T-cell (primary cell): Measurements from ENCODE around the gene SLCO3A1. TPM values are rescaled to one million over a fixed set of nuclear protein-coding genes. Genes with fewer than 3 reads are reported as not detected.

ENCODE experiments used
- ATAC-seq, 4 experiments: fragments of 200-7000 bp in 3 of 4; fragments of 150-1000 bp in 1 of 4; cut with Tn5 transposase; replicated peaks in 1 of 4; 1 replicate in 3 of 4; 2 replicates in 1 of 4; pipeline ENCODE4 v1.10.0; 2021; ENCODE audit warnings: moderate library complexity in 3 of 4, mild to moderate bottlenecking in 2 of 4, moderate number of reproducible peaks in 1 of 4
- CTCF ChIA-PET, 2 donors: fragments of 300-600 bp; sonication (Branson Sonifier 250); formaldehyde crosslinking; loops; one replicate each; lab custom pipeline; 2022; ENCODE audit warnings: antibody characterized with exemption in 2 of 2; lab: Charles Lee
- POLR2A ChIA-PET, 2 donors: fragments of 300-600 bp; sonication (Branson Sonifier 250); formaldehyde crosslinking; loops; one replicate each; lab custom pipeline; 2022; ENCODE audit warnings: antibody characterized with exemption in 2 of 2; lab: Charles Lee
- DNase-seq, 35 experiments: peaks; one replicate each; pipeline versions ENCODE4 v3.0.0 to v3.0.0-alpha.2; 2013 to 2023
- H3K27ac ChIP-seq: one replicate; pipeline ENCODE4 v1.5.1; 2013; ENCODE audit warnings: low read length
- H3K27me3 ChIP-seq, 2 experiments: replicated peaks in 1 of 2; 1 replicate in 1 of 2; 2 replicates in 1 of 2; pipeline versions ENCODE4 v1.6.1 to v1.7.0; 2013; ENCODE audit warnings: low read length in 1 of 2, mixed read lengths in 1 of 2; ENCODE audit not compliant: control insufficient read depth in 2 of 2, insufficient read depth in 2 of 2; ENCODE audit errors: extremely low read depth in 1 of 2
- H3K36me3 ChIP-seq, 2 donors: 1 replicate in 1 of 2; 2 replicates in 1 of 2; pipeline versions ENCODE4 v1.6.1 to v1.7.0; 2013; ENCODE audit warnings: low read length in 1 of 2; ENCODE audit not compliant: control insufficient read depth in 2 of 2, insufficient read depth in 1 of 2; ENCODE audit errors: extremely low read depth in 1 of 2
- H3K4me1 ChIP-seq, 2 experiments: 1 replicate in 1 of 2; 2 replicates in 1 of 2; pipeline versions ENCODE4 v1.6.1 to v1.7.0; 2013; ENCODE audit warnings: low read length in 2 of 2, mixed read lengths in 1 of 2; ENCODE audit not compliant: insufficient read depth in 2 of 2, control insufficient read depth in 1 of 2; ENCODE audit errors: extremely low read depth in 1 of 2
- H3K4me3 ChIP-seq, 2 donors: 1 replicate in 1 of 2; 2 replicates in 1 of 2; pipeline versions ENCODE4 v1.5.1 to v1.7.0; 2013; ENCODE audit warnings: mild to moderate bottlenecking in 2 of 2, low read length in 1 of 2, moderate library complexity in 1 of 2; ENCODE audit not compliant: control insufficient read depth in 1 of 2; ENCODE audit errors: extremely low read depth in 1 of 2
- H3K9me3 ChIP-seq: 2 replicates; pipeline ENCODE4 v1.7.0; 2013
- H3K27ac Mint-ChIP-seq, 2 donors: one replicate each; pipeline ENCODE4 v1.8.0; 2020 to 2021; ENCODE audit warnings: mild to moderate bottlenecking in 2 of 2, mixed read lengths in 2 of 2
- H3K27me3 Mint-ChIP-seq, 2 donors: one replicate each; pipeline ENCODE4 v1.8.0; 2021 to 2022; ENCODE audit warnings: mixed read lengths in 2 of 2
- H3K36me3 Mint-ChIP-seq: one replicate; pipeline ENCODE4 v1.8.0; 2021; ENCODE audit warnings: mixed read lengths
- H3K4me1 Mint-ChIP-seq, 3 donors: one replicate each; pipeline ENCODE4 v1.8.0; 2020 to 2022; ENCODE audit warnings: mixed read lengths in 3 of 3, mild to moderate bottlenecking in 1 of 3
- H3K4me3 Mint-ChIP-seq, 3 donors: one replicate each; pipeline ENCODE4 v1.8.0; 2020 to 2022; ENCODE audit warnings: mild to moderate bottlenecking in 3 of 3, mixed read lengths in 3 of 3, moderate library complexity in 3 of 3
- H3K9me3 Mint-ChIP-seq, 3 donors: one replicate each; pipeline ENCODE4 v1.8.0; 2020 to 2022; ENCODE audit warnings: mixed read lengths in 3 of 3
- WGBS: methylation state at CpG from one replicate; pipeline ENCODE4 v1.1.5; 2013; ENCODE audit warnings: missing lambda C conversion rate; ENCODE audit not compliant: insufficient coverage; 5-methylcytosine and 5-hydroxymethylcytosine counted together
- total RNA-seq, 35 experiments: library from RNA in 6 of 35; stranded (reverse) in 6 of 35; fragments of 120-200 nt in 1 of 35; gene quantifications; one replicate each; pipeline versions ENCODE4 v1.2.1 to v1.2.4 and lab custom pipeline; 2013 to 2026

Gene SLCO3A1
- total RNA-seq, 5 donors from 2014 or later (not counting 1 experiment from before 2014, with no cell fraction given) = 26.2 to 52.2 (median 38.7) TPM

DNA sequence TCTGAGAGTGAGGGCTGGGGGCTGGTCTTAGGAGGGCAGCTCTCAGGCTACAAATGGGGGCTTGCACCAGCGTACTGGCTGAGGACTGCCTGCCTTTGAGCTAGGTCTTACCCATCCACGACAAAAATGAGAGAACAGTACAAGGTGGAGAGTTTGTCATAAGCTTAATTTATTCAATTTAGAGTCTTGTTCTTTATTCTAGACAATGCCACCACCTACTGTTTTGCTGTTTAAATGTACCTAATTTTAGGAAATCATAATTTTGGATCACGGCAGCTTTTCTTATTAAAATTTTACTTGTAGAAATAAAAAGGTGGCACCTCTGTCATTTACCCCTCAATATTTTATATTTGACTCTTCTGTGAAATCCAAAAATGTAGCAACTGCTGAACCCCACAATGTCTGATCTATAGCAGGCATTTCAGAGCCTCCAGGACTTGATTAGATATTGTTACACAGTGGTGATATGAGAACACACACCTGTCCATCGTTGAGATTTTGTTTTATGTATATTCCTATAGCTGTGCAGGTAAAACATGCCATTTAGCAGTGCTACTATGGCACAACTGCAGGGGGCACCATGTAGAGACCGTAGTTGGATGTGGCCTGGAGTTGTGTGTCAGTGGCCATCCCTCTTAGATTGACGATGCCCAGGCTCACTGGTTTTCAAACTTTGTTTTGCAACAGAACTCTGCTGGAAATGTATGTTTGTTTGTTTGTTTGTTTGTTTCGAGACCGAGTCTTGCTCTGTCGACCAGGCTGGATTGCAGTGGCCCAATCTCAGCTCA, 88.6 kb downstream of the SLCO3A1 start:
- peaks cover 0 to 4% of the 10 kb centered on the region in 2 donors for H3K27me3 Mint-ChIP-seq
- ATAC-seq (no peak), DNase-seq (peak in 1 of 35 experiments; percentile 44)
- H3K4me1 ChIP-seq = peaks cover 0 to 32% of the 10 kb centered on the region in 2 experiments
- no peaks in the 10 kb centered on the region for H3K9me3 ChIP-seq
- H3K4me3 ChIP-seq = no peak overlapping the region
- H3K36me3 ChIP-seq = no peaks in the 10 kb centered on the region
- no peak overlapping the region for H3K4me3 Mint-ChIP-seq
- WGBS = 90% methylated on average over 2 of the region's 9 CpGs
- no peaks in the 10 kb centered on the region for H3K27me3 ChIP-seq
- ChIA-PET POLR2A (no interaction called here), CTCF (interaction anchor here (0.5 to 2.2 kb wide), 13 partner anchors 84 to 670 kb away, joined by 3 to 22 read pairs (median 6); no protein-coding TSS in a partner anchor)
- H3K27ac Mint-ChIP-seq = peak overlapping the region; percentile 28 to 48
- peak overlapping the region; percentile 28 for H3K27ac ChIP-seq
- H3K9me3 Mint-ChIP-seq = no peaks in the 10 kb centered on the region
- H3K4me1 Mint-ChIP-seq = peaks cover 64 to 81% (median 68%) of the 10 kb centered on the region in 3 donors
- peaks cover 3% of the 10 kb centered on the region for H3K36me3 Mint-ChIP-seq

DNA sequence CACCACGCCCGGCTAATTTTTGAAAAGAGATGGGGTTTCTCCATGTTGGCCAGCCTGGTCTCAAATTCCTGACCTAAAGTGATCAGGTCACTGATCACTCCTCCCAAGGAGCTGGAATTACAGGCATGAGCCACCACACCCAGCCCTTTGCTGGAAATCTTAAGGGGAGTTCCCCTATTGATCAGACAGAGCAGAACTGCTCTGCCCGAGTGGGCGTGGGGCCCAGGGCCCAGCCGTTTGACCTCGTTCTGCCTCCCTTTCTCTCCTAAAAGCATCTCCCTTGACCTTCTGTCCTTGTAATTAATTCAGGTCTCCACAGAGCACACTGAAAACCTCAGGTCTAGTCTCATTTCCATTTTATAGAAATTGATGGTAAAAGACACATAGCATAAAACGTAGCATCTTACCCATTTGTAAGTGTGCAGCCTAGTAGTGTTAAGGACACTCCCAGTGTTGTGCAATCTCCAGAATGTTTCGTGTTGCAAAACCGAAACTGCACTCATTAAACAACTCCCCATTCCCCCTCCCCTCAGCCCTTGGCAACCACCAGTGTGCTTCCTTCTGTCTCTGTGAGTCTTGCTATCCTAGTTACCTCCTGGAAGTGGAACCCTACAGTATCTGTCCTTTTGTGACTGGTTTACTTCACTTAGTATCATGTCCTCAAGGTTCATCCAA, 89.3 kb downstream of the SLCO3A1 start:
- H3K4me1 ChIP-seq = peaks cover 0 to 37% of the 10 kb centered on the region in 2 experiments
- POLR2A ChIA-PET = no interaction called here
- Mint-ChIP-seq H3K36me3 (peaks cover 3% of the 10 kb centered on the region), H3K4me3 (peak overlapping the region in 2 of 3 donors; percentile 59 to 65), H3K27ac (peak overlapping the region; percentile 74 to 88), H3K4me1 (peaks cover 72 to 85% (median 76%) of the 10 kb centered on the region in 3 donors), H3K9me3 (no peaks in the 10 kb centered on the region), H3K27me3 (peaks cover 0 to 4% of the 10 kb centered on the region in 2 donors)
- DNase-seq (peak in 30 of 35 experiments; percentile 6 to 63 (median 38)), ATAC-seq (peak; percentile 65 to 95 (median 88))
- H3K4me3 ChIP-seq = peak overlapping the region in 1 of 2 donors; percentile 4
- no peaks in the 10 kb centered on the region for H3K36me3 ChIP-seq
- no peaks in the 10 kb centered on the region for H3K9me3 ChIP-seq
- WGBS = 22% methylated on average over 6 of the region's 9 CpGs
- CTCF ChIA-PET = interaction anchor here in 1 of 2 donors (0.5 to 2.2 kb wide), 4 partner anchors 92 to 237 kb away, joined by 3 to 22 read pairs (median 10); no protein-coding TSS in a partner anchor
- H3K27me3 ChIP-seq = no peaks in the 10 kb centered on the region
- H3K27ac ChIP-seq = peak overlapping the region; percentile 28

DNA sequence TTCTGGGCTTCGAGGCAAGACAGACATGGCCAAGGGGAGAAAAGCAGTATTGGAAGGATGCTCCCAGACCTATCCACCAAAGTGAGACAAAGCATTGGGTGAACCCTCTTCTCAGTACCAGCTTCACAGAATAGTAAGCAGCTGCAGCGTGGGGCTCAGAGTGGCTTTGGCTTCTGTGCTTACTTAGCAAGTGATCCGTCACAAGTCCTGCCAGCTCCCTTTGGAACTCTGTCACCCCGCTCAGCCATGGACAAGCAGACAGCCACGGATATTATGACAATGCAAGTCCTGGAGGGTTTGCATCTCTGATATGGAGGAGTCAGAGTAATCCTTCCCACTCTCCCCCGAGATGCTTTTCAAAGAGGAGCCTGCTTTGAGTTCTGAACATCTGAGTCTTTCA, 90.8 kb downstream of the SLCO3A1 start:
- Histone ChIP-seq H3K27me3 (no peaks in the 10 kb centered on the region), H3K9me3 (no peaks in the 10 kb centered on the region), H3K4me3 (no peak overlapping the region), H3K36me3 (no peaks in the 10 kb centered on the region), H3K4me1 (peaks cover 0 to 43% of the 10 kb centered on the region in 2 experiments), H3K27ac (no peak overlapping the region)
- H3K4me3 Mint-ChIP-seq = no peak overlapping the region
- POLR2A ChIA-PET = no interaction called here
- DNase-seq (no peak), ATAC-seq (no peak)
- CTCF ChIA-PET = interaction anchor here in 1 of 2 donors (0.5 kb wide), 1 partner anchor 862 kb away, joined by 4 read pairs; no protein-coding TSS in a partner anchor
- H3K27me3 Mint-ChIP-seq = peaks cover 0 to 4% of the 10 kb centered on the region in 2 donors
- H3K4me1 Mint-ChIP-seq = peaks cover 73 to 85% (median 78%) of the 10 kb centered on the region in 3 donors
- no peaks in the 10 kb centered on the region for H3K9me3 Mint-ChIP-seq
- WGBS = 80% methylated on average over 1 of the region's 6 CpGs
- no peak overlapping the region for H3K27ac Mint-ChIP-seq
- peaks cover 3% of the 10 kb centered on the region for H3K36me3 Mint-ChIP-seq

DNA sequence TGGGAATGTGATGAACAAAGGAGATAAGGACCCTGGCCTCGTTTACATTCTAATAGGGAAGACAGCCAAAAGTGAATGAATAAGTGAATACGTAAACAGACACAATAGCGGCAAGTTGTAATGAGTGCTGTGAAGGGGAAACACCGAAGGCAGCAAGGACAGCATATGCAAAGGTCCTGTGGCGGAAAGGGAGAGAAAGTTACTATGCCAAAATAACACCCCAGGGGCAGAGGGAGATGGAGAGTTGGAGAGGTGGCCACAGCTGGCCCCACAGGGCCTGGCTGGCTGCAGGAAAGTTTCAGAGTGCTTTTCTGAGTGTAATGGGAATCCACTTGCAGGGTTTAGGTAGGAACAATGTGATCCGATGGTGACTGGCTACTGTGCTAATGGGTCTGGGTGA, 91.9 kb downstream of the SLCO3A1 start:
- H3K9me3 Mint-ChIP-seq = no peaks in the 10 kb centered on the region
- POLR2A ChIA-PET = no interaction called here
- peaks cover 0 to 4% of the 10 kb centered on the region in 2 donors for H3K27me3 Mint-ChIP-seq
- Histone ChIP-seq H3K4me1 (peaks cover 0 to 40% of the 10 kb centered on the region in 2 experiments), H3K27me3 (no peaks in the 10 kb centered on the region), H3K36me3 (no peaks in the 10 kb centered on the region), H3K27ac (no peak overlapping the region), H3K4me3 (no peak overlapping the region), H3K9me3 (no peaks in the 10 kb centered on the region)
- H3K27ac Mint-ChIP-seq = no peak overlapping the region
- H3K36me3 Mint-ChIP-seq = peaks cover 3% of the 10 kb centered on the region
- DNase-seq (no peak), ATAC-seq (no peak)
- CTCF ChIA-PET = no interaction called here
- peaks cover 74 to 85% (median 79%) of the 10 kb centered on the region in 3 donors for H3K4me1 Mint-ChIP-seq
- WGBS = 96% methylated on average over 2 of the region's 6 CpGs
- H3K4me3 Mint-ChIP-seq = no peak overlapping the region

DNA sequence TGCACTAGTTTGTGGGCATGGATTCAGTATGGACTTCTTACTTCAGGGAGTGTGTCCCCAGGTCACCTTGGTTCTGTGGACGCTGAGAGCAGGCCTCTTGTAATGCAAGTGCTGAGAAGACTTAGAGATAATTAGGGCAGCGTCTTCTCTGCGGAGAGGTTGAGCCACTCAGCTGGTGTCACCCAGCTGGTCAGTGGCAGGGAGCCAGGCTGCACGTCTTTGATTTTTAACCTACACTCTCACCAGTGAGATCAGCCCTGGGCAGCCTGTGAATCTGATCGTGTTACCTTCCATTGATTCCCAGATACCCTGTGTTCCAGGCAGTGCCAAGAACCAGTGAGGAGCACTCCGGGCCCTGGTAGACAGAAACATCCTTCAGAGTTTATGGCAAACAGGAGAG, 92.6 kb downstream of the SLCO3A1 start:
- H3K27ac ChIP-seq = no peak overlapping the region
- no peaks in the 10 kb centered on the region for H3K9me3 ChIP-seq
- ChIA-PET POLR2A (no interaction called here), CTCF (no interaction called here)
- no peaks in the 10 kb centered on the region for H3K27me3 ChIP-seq
- WGBS = 70% methylated on average over 4 of the region's 6 CpGs
- Mint-ChIP-seq H3K27me3 (peaks cover 0 to 4% of the 10 kb centered on the region in 2 donors), H3K27ac (no peak overlapping the region), H3K36me3 (peaks cover 3% of the 10 kb centered on the region), H3K4me3 (no peak overlapping the region), H3K4me1 (peaks cover 79 to 85% (median 81%) of the 10 kb centered on the region in 3 donors), H3K9me3 (no peaks in the 10 kb centered on the region)
- H3K36me3 ChIP-seq = no peaks in the 10 kb centered on the region
- ATAC-seq (no peak), DNase-seq (no peak)
- H3K4me3 ChIP-seq = no peak overlapping the region
- peaks cover 0 to 40% of the 10 kb centered on the region in 2 experiments for H3K4me1 ChIP-seq

GRCh38 chr15:91946581-91947292, 93.2 kb downstream of the SLCO3A1 start:
- DNase-seq (no peak), ATAC-seq (no peak)
- WGBS = 80% methylated on average over 9 of the region's 16 CpGs
- no peak overlapping the region for H3K4me3 Mint-ChIP-seq
- H3K9me3 ChIP-seq = no peaks in the 10 kb centered on the region
- no peaks in the 10 kb centered on the region for H3K9me3 Mint-ChIP-seq
- no peaks in the 10 kb centered on the region for H3K27me3 ChIP-seq
- H3K4me3 ChIP-seq = no peak overlapping the region
- H3K36me3 Mint-ChIP-seq = peaks cover 3% of the 10 kb centered on the region
- peaks cover 82 to 85% (median 84%) of the 10 kb centered on the region in 3 donors for H3K4me1 Mint-ChIP-seq
- no peaks in the 10 kb centered on the region for H3K36me3 ChIP-seq
- peaks cover 0 to 4% of the 10 kb centered on the region in 2 donors for H3K27me3 Mint-ChIP-seq
- ChIA-PET CTCF (interaction anchor here (0.9 to 1.3 kb wide), 2 partner anchors 93 to 97 kb away, joined by 3 to 4 read pairs; partner anchors contain the start of gene SLCO3A1 (in 1 of the 2)), POLR2A (no interaction called here)
- H3K4me1 ChIP-seq = peaks cover 0 to 41% of the 10 kb centered on the region in 2 experiments
- no peak overlapping the region for H3K27ac Mint-ChIP-seq
- no peak overlapping the region for H3K27ac ChIP-seq
